ENCODE measurements around the gene TUSC2.

The TUSC2 gene

GRCh38 chr3:50354186-50354764, 26.3 kb upstream of the TUSC2 start:
- no peak for DNase-seq

- no peak for DNase-seq
These were observed 25.4 kb upstream of the TUSC2 start for GRCh38 chr3:50353245-50354004.

GRCh38 chr3:50352781-50353180, 24.8 kb upstream of the TUSC2 start:
- DNase-seq: no peak

- DNase-seq: no peak
These were observed 23.3 kb upstream of the TUSC2 start for GRCh38 chr3:50351323-50351697.

- DNase-seq: peak; percentile 99
These were observed 22.7 kb upstream of the TUSC2 start, which contains the start of the genes CYB561D2 and NPRL2 for GRCh38 chr3:50350527-50351322. Gene CYB561D2 (plus strand): TSS chr3:50350862. CDS start chr3:50351434, 572 bp downstream. Gene NPRL2 (minus strand): TSS chr3:50350775. CDS start chr3:50350652, 123 bp downstream.

GRCh38 chr3:50350213-50350526, 22.1 kb upstream of the TUSC2 start:
- DNase-seq: no peak

- peak; percentile 74 for DNase-seq
These were observed 19.3 kb upstream of the TUSC2 start for GRCh38 chr3:50347187-50347813.

- DNase-seq: peak; percentile 79
These were observed 17.7 kb upstream of the TUSC2 start, which contains the start of gene ZMYND10 for GRCh38 chr3:50345586-50346234. Gene ZMYND10 (minus strand): TSS chr3:50345732. CDS start chr3:50345579, 153 bp downstream.

- no peak for DNase-seq
These were observed 17.0 kb upstream of the TUSC2 start for GRCh38 chr3:50345008-50345407.

GRCh38 chr3:50342813-50343633, 15.0 kb upstream of the TUSC2 start:
- DNase-seq: no peak

- DNase-seq: no peak
These were observed 14.1 kb upstream of the TUSC2 start for GRCh38 chr3:50341996-50342650.

GRCh38 chr3:50341537-50341936, 13.5 kb upstream of the TUSC2 start:
- DNase-seq: no peak

GRCh38 chr3:50340448-50341329, 12.7 kb upstream of the TUSC2 start, which contains the start of gene RASSF1:
Gene RASSF1 (minus strand): TSS chr3:50340836. CDS start chr3:50340805, 31 bp downstream.
- DNase-seq: peak; percentile 60

GRCh38 chr3:50340147-50340447, 12.1 kb upstream of the TUSC2 start:
- no peak for DNase-seq

- DNase-seq: no peak
These were observed 11.6 kb upstream of the TUSC2 start for GRCh38 chr3:50339485-50340146.

GRCh38 chr3:50338965-50339364, 10.9 kb upstream of the TUSC2 start:
- DNase-seq: no peak

- peak; percentile 97 for DNase-seq
These were observed 9.3 kb upstream of the TUSC2 start for GRCh38 chr3:50337175-50337861.

- DNase-seq: no peak
These were observed 8.6 kb upstream of the TUSC2 start for GRCh38 chr3:50336452-50337174.
